WTC11 (cell line): ENCODE results near the gene FOXA3. TPM values are rescaled to one million over a fixed set of nuclear protein-coding genes. Genes with fewer than 3 reads are reported as not detected.

ENCODE experiments used
- CREB1 ChIP-seq: sonication (generic); formaldehyde crosslinking; IDR thresholded peaks from 2 replicates; pipeline ENCODE4 v1.8.0; 2023; ENCODE audit warnings: mild to moderate bottlenecking, missing genetic modification reagents
- GABPB1 ChIP-seq: sonication (generic); formaldehyde crosslinking; IDR thresholded peaks from 2 replicates; pipeline ENCODE4 v1.8.1; 2023; ENCODE audit warnings: mild to moderate bottlenecking, missing genetic modification reagents
- GRHL2 ChIP-seq: fragments of 250-450 bp; sonication (Bioruptor Pico); IDR thresholded peaks from 2 replicates; pipeline ENCODE4 v1.8.0; 2022; ENCODE audit warnings: mild to moderate bottlenecking, moderate library complexity; ENCODE audit not compliant: insufficient replicate concordance, severe bottlenecking
- GTF2I ChIP-seq: fragments of 250-450 bp; sonication (Bioruptor Pico); conservative IDR thresholded peaks from 2 replicates; pipeline ENCODE4 v1.4.0; 2021; ENCODE audit warnings: mild to moderate bottlenecking
- MYBL2 ChIP-seq: sonication (generic); formaldehyde crosslinking; IDR thresholded peaks from 2 replicates; pipeline ENCODE4 v1.8.1; 2023; ENCODE audit warnings: mild to moderate bottlenecking, moderate library complexity, missing genetic modification reagents
- NFE2L1 ChIP-seq: sonication (generic); formaldehyde crosslinking; IDR thresholded peaks from 2 replicates; pipeline ENCODE4 v1.8.1; 2023; ENCODE audit warnings: missing genetic modification reagents
- NR1H2 ChIP-seq: sonication (generic); formaldehyde crosslinking; IDR thresholded peaks from 2 replicates; pipeline ENCODE4 v1.9.0; 2021; ENCODE audit warnings: mild to moderate bottlenecking, moderate library complexity, missing genetic modification reagents
- ZNF396 ChIP-seq: fragments of 250-450 bp; sonication (Bioruptor Pico); IDR thresholded peaks from 2 replicates; pipeline ENCODE4 v1.8.0; 2021; ENCODE audit warnings: mild to moderate bottlenecking, moderate library complexity, borderline replicate concordance
- total RNA-seq: library from RNA; stranded (reverse); gene quantifications from 3 replicates; pipeline ENCODE4 v1.2.3, GENCODE V29; 2021
- TF ChIP-seq, protein P1 (sequence below): sonication (generic); formaldehyde crosslinking; IDR thresholded peaks from 2 replicates; pipeline ENCODE4 v1.8.0; 2022; ENCODE audit warnings: mild to moderate bottlenecking, missing genetic modification reagents
- TF ChIP-seq, protein P2 (sequence below): sonication (generic); formaldehyde crosslinking; IDR thresholded peaks from 2 replicates; pipeline ENCODE4 v1.8.1; 2023; ENCODE audit warnings: mild to moderate bottlenecking, missing genetic modification reagents, moderate library complexity
- TF ChIP-seq, protein P3 (sequence below): fragments of 250-450 bp; sonication (Bioruptor Pico); IDR thresholded peaks from 2 replicates; pipeline ENCODE4 v2.1.2; 2022; ENCODE audit warnings: mild to moderate bottlenecking, moderate library complexity
- TF ChIP-seq, protein P4 (sequence below): fragments of 250-450 bp; sonication (Bioruptor Pico); IDR thresholded peaks from 2 replicates; pipeline ENCODE4 v1.9.0; 2021; ENCODE audit warnings: moderate library complexity, mild to moderate bottlenecking, inconsistent platforms, borderline replicate concordance
- TF ChIP-seq, protein P5 (sequence below): sonication (generic); formaldehyde crosslinking; IDR thresholded peaks from 2 replicates; pipeline ENCODE4 v1.8.0; 2023; ENCODE audit warnings: missing genetic modification reagents
- TF ChIP-seq, protein P6 (sequence below): sonication (generic); formaldehyde crosslinking; IDR thresholded peaks from 2 replicates; pipeline ENCODE4 v1.8.0; 2023; ENCODE audit warnings: mild to moderate bottlenecking, missing genetic modification reagents
- TF ChIP-seq, protein P7 (sequence below): fragments of 250-450 bp; sonication (Bioruptor Pico); IDR thresholded peaks from 2 replicates; pipeline ENCODE4 v1.9.0; 2021; ENCODE audit warnings: mild to moderate bottlenecking
- TF ChIP-seq, protein P8 (sequence below): sonication (generic); formaldehyde crosslinking; IDR thresholded peaks from 2 replicates; pipeline ENCODE4 v1.8.1; 2022; ENCODE audit warnings: missing genetic modification reagents, borderline replicate concordance
- TF ChIP-seq, protein P9 (sequence below): fragments of 250-450 bp; sonication (Bioruptor Pico); IDR thresholded peaks from 2 replicates; pipeline ENCODE4 v1.9.0; 2021; ENCODE audit warnings: mild to moderate bottlenecking, borderline replicate concordance

FOXA3 gene
- total RNA-seq, 1 experiment from 2014 or later, result 20.7 TPM

DNA sequence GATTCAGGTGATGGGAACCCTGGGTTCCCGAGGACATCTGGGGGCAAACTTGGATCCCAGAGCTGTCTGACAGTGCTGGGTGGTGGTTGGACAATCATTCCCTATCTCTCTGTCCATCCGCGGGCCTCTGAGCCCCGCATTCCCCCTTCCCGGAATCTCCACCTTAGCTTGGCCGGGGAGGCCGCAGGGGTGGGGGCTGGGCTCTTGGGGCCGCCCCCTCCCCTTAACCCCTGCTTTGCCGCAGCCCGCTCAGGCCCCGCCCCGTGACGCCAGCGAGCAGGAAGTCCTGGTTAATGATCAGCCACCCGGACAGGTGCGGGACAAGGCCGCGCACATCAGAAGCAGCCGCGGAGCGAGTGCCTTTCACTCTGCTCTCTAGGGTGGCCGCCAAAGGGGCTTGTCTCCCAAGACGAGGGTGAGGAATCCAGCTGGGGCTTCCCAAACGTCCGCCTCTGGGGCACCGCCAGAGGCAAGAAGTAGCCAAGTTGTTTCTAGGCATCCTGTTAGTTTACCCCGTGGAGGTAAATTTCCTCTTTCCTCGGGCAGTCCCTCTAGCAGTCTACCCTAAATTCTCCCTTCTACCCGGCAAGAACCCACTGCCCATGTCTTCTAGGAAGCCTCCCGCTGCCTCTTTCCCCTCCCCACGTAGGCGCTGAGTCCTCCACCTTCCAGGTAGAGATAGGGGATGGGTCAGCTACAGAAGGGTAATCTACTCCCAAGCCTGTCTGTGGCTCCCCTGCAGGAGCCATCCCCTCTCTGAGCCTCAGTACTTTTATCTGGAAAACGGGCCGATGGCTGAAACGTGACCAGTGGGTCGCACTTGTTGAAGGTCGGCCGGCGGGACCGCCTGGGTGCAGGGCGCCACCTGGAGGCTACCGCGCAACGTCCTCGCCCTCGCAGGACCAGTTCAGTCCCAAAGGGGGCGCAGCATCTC is 18.8 kb downstream of the FOXA3 start (continued):
- TF ChIP-seq, protein P1, sequence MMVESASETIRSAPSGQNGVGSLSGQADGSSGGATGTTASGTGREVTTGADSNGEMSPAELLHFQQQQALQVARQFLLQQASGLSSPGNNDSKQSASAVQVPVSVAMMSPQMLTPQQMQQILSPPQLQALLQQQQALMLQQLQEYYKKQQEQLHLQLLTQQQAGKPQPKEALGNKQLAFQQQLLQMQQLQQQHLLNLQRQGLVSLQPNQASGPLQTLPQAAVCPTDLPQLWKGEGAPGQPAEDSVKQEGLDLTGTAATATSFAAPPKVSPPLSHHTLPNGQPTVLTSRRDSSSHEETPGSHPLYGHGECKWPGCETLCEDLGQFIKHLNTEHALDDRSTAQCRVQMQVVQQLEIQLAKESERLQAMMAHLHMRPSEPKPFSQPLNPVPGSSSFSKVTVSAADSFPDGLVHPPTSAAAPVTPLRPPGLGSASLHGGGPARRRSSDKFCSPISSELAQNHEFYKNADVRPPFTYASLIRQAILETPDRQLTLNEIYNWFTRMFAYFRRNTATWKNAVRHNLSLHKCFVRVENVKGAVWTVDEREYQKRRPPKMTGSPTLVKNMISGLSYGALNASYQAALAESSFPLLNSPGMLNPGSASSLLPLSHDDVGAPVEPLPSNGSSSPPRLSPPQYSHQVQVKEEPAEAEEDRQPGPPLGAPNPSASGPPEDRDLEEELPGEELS (CRISPR knock-in tag), result peak; percentile 58; the same call in 1 of the 2 replicates
- TF ChIP-seq CREB1 (CRISPR knock-in tag) (no peak), GABPB1 (CRISPR knock-in tag) (peak; percentile 46), NR1H2 (no peak), NFE2L1 (CRISPR knock-in tag) (no peak), MYBL2 (no peak), GRHL2 (CRISPR knock-in tag) (no peak), GTF2I (CRISPR knock-in tag) (peak; percentile 99), ZNF396 (CRISPR knock-in tag) (no peak)
- TF ChIP-seq, protein P2, sequence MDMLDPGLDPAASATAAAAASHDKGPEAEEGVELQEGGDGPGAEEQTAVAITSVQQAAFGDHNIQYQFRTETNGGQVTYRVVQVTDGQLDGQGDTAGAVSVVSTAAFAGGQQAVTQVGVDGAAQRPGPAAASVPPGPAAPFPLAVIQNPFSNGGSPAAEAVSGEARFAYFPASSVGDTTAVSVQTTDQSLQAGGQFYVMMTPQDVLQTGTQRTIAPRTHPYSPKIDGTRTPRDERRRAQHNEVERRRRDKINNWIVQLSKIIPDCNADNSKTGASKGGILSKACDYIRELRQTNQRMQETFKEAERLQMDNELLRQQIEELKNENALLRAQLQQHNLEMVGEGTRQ (CRISPR knock-in tag), result peak; percentile 67
- TF ChIP-seq, protein P3, sequence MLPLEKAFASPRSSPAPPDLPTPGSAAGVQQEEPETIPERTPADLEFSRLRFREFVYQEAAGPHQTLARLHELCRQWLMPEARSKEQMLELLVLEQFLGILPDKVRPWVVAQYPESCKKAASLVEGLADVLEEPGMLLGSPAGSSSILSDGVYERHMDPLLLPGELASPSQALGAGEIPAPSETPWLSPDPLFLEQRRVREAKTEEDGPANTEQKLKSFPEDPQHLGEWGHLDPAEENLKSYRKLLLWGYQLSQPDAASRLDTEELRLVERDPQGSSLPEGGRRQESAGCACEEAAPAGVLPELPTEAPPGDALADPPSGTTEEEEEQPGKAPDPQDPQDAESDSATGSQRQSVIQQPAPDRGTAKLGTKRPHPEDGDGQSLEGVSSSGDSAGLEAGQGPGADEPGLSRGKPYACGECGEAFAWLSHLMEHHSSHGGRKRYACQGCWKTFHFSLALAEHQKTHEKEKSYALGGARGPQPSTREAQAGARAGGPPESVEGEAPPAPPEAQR (CRISPR knock-in tag), result peak; percentile 83; the same call in 1 of the 2 replicates
- TF ChIP-seq, protein P4, sequence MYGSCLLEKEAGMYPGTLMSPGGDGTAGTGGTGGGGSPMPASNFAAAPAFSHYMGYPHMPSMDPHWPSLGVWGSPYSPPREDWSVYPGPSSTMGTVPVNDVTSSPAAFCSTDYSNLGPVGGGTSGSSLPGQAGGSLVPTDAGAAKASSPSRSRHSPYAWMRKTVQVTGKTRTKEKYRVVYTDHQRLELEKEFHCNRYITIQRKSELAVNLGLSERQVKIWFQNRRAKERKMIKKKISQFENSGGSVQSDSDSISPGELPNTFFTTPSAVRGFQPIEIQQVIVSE (CRISPR knock-in tag), result no peak
- TF ChIP-seq, protein P5, sequence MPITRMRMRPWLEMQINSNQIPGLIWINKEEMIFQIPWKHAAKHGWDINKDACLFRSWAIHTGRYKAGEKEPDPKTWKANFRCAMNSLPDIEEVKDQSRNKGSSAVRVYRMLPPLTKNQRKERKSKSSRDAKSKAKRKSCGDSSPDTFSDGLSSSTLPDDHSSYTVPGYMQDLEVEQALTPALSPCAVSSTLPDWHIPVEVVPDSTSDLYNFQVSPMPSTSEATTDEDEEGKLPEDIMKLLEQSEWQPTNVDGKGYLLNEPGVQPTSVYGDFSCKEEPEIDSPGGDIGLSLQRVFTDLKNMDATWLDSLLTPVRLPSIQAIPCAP (CRISPR knock-in tag), result no peak
- TF ChIP-seq, protein P6, sequence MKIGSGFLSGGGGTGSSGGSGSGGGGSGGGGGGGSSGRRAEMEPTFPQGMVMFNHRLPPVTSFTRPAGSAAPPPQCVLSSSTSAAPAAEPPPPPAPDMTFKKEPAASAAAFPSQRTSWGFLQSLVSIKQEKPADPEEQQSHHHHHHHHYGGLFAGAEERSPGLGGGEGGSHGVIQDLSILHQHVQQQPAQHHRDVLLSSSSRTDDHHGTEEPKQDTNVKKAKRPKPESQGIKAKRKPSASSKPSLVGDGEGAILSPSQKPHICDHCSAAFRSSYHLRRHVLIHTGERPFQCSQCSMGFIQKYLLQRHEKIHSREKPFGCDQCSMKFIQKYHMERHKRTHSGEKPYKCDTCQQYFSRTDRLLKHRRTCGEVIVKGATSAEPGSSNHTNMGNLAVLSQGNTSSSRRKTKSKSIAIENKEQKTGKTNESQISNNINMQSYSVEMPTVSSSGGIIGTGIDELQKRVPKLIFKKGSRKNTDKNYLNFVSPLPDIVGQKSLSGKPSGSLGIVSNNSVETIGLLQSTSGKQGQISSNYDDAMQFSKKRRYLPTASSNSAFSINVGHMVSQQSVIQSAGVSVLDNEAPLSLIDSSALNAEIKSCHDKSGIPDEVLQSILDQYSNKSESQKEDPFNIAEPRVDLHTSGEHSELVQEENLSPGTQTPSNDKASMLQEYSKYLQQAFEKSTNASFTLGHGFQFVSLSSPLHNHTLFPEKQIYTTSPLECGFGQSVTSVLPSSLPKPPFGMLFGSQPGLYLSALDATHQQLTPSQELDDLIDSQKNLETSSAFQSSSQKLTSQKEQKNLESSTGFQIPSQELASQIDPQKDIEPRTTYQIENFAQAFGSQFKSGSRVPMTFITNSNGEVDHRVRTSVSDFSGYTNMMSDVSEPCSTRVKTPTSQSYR (CRISPR knock-in tag), result peak; percentile 73; the same call in 1 of the 2 replicates
- TF ChIP-seq, protein P7, sequence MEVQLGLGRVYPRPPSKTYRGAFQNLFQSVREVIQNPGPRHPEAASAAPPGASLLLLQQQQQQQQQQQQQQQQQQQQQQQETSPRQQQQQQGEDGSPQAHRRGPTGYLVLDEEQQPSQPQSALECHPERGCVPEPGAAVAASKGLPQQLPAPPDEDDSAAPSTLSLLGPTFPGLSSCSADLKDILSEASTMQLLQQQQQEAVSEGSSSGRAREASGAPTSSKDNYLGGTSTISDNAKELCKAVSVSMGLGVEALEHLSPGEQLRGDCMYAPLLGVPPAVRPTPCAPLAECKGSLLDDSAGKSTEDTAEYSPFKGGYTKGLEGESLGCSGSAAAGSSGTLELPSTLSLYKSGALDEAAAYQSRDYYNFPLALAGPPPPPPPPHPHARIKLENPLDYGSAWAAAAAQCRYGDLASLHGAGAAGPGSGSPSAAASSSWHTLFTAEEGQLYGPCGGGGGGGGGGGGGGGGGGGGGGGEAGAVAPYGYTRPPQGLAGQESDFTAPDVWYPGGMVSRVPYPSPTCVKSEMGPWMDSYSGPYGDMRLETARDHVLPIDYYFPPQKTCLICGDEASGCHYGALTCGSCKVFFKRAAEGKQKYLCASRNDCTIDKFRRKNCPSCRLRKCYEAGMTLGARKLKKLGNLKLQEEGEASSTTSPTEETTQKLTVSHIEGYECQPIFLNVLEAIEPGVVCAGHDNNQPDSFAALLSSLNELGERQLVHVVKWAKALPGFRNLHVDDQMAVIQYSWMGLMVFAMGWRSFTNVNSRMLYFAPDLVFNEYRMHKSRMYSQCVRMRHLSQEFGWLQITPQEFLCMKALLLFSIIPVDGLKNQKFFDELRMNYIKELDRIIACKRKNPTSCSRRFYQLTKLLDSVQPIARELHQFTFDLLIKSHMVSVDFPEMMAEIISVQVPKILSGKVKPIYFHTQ, result peak; percentile 74; the same call in 1 of the 2 replicates
- TF ChIP-seq, protein P8, sequence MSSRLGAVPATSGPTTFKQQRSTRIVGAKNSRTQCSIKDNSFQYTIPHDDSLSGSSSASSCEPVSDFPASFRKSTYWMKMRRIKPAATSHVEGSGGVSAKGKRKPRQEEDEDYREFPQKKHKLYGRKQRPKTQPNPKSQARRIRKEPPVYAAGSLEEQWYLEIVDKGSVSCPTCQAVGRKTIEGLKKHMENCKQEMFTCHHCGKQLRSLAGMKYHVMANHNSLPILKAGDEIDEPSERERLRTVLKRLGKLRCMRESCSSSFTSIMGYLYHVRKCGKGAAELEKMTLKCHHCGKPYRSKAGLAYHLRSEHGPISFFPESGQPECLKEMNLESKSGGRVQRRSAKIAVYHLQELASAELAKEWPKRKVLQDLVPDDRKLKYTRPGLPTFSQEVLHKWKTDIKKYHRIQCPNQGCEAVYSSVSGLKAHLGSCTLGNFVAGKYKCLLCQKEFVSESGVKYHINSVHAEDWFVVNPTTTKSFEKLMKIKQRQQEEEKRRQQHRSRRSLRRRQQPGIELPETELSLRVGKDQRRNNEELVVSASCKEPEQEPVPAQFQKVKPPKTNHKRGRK, result no peak
- TF ChIP-seq, protein P9, sequence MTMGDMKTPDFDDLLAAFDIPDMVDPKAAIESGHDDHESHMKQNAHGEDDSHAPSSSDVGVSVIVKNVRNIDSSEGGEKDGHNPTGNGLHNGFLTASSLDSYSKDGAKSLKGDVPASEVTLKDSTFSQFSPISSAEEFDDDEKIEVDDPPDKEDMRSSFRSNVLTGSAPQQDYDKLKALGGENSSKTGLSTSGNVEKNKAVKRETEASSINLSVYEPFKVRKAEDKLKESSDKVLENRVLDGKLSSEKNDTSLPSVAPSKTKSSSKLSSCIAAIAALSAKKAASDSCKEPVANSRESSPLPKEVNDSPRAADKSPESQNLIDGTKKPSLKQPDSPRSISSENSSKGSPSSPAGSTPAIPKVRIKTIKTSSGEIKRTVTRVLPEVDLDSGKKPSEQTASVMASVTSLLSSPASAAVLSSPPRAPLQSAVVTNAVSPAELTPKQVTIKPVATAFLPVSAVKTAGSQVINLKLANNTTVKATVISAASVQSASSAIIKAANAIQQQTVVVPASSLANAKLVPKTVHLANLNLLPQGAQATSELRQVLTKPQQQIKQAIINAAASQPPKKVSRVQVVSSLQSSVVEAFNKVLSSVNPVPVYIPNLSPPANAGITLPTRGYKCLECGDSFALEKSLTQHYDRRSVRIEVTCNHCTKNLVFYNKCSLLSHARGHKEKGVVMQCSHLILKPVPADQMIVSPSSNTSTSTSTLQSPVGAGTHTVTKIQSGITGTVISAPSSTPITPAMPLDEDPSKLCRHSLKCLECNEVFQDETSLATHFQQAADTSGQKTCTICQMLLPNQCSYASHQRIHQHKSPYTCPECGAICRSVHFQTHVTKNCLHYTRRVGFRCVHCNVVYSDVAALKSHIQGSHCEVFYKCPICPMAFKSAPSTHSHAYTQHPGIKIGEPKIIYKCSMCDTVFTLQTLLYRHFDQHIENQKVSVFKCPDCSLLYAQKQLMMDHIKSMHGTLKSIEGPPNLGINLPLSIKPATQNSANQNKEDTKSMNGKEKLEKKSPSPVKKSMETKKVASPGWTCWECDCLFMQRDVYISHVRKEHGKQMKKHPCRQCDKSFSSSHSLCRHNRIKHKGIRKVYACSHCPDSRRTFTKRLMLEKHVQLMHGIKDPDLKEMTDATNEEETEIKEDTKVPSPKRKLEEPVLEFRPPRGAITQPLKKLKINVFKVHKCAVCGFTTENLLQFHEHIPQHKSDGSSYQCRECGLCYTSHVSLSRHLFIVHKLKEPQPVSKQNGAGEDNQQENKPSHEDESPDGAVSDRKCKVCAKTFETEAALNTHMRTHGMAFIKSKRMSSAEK (CRISPR knock-in tag), result peak; percentile 57; the same call in 1 of the 2 replicates
